Astrocyte of the hippocampus (primary cell): Measurements from ENCODE around the gene TNK2.

Experiments
- DNase-seq: peaks from one replicate; pipeline ENCODE4 v3.0.0; 2011; ENCODE audit warnings: low read depth, low spot score

Gene TNK2

DNA sequence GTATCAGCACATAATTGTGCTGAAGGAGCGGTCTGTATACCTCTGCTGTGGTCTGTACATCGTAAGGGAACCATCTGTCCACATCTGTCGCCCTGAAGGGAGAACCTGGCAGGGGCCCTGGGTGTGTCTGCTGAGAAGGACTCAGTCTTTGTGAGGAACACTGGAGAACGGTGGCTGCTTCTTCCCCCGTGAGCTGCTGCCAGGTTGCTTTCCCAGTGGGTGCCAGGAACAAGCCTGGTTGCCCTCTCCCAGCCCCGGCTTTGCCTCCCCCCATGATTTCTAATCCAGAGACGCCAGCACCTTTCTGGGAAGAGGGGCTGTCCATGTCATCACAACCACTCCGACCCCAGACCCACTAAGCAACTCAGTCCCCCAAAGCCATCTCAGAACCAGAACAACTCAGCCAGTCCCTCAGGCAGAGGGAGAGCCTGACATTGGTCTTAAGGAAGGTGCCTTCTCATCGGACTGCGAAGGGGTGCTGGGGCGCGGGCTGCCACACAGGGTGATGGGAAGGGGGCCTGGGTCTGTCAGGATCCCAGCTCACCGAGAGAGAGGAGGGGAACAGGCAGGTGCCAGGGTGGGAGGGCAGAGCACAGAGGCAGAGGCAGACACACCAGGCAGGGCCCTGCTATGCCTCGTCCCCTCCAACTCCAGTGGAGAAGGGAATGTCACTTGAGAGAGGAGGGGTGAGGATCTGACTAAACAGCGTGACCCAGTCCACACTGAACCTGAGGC, 8.5 kb downstream of the TNK2 start:
- no peak for DNase-seq

DNA sequence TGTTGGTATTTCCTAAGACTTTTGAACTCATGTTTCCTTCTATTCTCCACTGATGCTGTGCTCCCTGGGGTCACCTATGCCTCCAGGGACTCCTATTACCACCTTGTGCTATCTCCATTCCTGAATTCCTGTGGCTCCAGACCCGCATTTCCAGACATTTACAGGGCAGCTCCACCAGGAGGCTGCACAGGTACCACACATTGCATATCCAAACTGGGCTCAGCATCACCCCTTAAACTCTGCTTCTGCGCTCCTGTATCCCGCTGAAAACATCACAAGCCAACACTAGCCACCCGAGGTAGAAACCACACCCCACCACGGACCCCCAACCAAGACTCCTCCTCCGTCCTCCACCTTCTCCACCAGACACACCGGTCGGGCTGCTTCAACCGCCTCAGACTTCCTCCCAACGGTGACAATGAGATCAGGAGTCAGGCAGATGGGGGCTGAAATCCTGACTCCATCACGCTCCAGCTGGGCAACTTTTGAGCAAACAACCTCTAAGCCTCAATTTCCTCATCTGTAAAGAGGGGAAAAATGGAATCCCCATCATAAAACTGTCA, 10.4 kb downstream of the TNK2 start:
- DNase-seq = no peak

DNA sequence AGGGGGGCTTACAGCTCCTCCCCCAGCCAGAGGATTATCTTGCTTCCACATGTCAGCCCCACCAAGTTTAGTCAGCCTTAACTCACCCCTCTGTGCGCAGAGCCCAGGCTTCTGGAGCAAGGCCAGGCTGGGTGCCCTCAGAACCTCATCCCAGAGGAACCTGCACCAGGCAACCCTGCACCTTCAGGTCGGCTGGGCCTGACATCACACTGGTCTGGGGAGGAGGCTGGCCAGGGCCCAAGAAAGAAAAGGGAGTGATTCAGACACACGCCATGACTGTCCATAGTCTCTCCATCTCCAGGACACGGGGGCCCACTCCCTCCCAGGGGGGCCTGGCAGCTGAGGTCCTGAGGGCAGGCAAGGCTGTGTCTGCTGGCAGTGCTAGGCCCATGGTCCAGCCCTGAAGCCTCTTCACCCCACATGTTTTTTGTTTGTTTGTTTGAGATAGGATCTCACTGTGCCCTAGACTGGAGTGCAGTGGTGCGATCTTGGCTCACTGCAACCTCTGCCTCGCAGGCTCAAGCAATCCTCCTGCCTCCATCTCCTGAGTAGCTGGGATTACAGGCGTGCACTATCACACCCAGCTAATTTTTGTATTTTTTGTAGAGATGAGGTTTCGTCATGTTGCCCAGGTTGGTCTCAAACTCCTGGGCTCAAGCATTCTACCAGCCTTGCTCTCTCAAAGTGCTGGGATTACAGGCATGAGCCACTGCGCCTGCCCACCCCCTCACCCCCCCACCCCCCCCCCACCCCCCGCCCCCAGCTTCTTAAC, 11.1 kb downstream of the TNK2 start:
- DNase-seq = peak; percentile 70

DNA sequence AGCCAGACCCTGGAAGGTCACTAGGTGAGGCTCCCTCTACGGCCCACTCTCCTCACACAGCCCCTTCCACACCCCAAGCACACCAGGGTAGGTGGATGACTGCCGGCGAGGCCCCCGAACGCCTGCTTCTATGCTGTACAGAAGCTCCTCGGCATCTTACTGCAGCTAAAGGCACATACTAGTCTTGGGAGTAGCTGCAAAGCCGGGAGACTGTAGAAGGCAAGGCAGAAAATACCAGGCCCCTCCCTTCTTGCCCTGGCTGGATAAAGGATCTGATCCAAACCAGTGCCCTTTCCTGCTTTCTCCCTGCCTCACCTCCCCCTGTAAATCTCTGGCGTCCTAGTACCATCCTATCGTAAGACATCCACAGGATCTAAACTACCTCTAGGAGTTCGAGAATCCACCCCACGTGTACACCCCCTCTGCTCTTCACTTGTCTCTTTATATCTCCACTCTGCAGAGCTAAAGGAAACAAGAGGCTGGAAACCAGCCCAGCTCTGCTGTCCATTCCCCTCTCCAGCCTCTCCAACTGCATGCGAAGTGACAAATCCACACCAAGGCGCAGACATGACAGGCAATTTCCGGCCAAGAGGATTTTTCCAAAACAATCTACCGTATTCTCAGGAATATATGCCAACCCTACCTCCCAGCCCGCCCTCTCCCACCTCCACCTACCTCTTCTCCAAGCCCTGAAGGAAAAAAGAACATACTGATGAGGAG, 11.8 kb downstream of the TNK2 start:
- peak; percentile 78 for DNase-seq

DNA sequence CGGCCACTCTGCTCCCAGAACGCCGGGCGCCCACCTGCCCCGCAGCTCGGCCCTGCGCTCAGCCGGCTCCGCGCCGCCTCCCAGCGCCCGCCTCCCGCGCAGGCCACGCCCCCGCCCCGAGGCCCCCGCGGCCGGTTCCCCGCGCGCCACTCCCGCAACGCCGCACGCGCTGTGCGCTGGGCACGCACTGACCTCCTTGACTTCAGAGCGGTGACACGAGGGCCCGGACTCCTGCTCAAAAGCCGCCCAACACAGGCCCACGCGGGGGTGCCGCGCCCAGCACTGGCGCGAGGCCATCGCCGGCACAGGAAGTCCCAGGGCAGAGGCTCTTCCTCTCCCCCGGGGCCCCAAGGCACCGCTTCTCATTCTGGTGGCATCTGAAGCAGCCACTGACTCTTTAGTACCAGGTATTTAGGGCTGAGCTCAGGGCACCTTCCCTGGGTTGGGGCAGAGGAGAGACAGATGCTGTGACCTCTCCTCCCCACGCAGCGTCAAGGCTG, 12.4 kb downstream of the TNK2 start:
- peak; percentile 60 for DNase-seq

DNA sequence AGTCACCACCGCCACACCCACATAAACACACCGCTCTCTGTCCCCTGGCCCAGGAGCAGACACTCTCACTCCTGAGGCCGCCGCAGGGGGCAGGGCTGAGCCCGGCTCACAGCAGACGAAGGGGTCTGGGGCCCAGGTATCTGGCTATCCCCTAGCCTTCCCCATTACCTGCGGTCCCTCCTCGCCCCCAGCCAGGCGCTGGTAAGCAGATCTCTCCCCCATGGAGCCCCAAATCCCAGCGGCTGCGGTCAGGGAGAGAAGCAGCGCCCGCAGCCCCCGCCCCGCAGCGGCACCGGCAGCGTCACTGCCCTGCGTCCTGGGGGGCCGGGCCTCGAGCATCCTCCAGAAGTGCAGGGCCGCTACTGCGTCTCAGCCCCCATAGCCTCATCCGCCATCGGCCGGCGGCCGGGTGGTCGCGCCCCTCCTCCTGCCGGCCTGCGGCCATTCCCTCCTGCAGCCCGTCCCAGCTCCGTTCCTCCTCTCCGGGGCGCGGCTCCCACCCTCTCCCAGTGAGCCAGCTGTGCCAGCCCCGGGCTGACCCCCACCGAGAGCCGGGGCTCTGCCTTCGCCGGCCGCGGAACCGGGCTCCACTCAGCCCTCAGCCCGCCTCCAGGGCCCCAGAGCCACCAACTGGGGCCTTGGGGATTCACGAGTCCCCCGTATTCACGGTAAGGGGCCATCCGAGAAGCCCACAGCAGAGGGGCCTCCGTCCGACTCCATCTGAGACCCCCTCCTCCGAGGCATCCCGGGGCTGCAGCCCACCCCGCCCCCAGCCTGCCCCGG, 13.1 kb downstream of the TNK2 start:
- peak; percentile 68 for DNase-seq

DNA sequence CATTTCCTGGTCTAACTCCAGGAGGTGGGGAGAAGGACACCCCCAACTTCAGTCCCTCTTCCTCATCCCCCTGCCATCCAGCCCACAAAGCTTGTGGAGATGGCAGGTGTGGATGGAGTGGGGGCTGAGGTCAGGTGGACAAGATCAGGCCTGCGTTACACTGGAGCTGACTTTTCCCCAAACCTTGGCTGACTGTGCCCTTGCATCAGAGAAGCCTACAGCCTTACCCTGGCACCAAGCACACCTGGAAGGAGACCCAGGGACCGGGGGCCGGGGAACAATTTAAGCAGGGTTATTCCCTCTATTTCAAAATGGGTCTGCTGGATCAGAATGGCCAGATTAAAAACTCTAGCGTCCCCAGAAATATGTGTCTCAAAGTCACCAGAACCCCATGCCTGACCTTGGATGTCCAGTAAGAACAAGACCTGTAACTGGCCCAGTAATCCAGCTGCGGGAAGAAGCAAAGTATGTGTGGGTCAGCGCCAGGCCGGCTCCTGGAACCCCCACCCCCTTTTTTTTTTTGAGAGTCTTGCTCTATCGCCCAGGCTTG, 14.4 kb downstream of the TNK2 start:
- no peak for DNase-seq

DNA sequence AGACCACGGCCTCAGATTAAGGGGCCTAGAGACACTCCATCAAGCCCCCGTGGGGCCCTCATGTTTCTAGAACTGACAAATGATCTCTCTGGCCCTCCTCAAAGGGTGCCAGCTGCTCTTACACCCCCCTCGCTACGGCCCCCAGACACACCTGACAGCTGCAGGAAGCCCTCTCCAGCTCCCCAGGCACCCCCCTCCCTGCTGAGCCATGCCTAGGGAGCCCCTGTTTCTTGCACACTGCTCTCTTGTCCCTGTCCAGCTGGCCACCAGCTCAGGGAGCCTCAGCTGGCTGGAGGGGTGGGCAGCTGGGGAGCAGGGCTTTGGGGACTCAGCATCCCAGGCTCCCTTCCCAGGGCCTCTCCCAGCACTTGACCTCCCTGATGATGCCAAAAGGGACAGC, 14.8 kb downstream of the TNK2 start:
- DNase-seq = no peak

DNA sequence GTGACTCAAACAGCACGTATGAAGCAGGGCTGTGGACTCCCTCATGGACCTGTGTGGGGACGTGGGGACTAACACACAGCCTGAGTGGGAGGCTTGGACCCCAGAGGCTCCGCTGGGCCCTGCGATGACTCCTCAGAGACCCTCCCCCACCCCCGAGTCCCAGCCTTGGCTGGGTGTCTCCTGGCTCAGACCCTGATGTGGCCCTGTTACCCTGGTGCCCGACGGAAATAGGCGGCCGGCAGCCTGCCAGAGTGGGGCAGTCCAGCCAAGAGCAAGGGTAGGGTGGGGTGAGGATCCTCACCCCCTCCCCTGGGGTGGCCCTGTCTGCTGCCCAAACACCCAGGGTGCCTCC, 15.3 kb downstream of the TNK2 start:
- DNase-seq = no peak

DNA sequence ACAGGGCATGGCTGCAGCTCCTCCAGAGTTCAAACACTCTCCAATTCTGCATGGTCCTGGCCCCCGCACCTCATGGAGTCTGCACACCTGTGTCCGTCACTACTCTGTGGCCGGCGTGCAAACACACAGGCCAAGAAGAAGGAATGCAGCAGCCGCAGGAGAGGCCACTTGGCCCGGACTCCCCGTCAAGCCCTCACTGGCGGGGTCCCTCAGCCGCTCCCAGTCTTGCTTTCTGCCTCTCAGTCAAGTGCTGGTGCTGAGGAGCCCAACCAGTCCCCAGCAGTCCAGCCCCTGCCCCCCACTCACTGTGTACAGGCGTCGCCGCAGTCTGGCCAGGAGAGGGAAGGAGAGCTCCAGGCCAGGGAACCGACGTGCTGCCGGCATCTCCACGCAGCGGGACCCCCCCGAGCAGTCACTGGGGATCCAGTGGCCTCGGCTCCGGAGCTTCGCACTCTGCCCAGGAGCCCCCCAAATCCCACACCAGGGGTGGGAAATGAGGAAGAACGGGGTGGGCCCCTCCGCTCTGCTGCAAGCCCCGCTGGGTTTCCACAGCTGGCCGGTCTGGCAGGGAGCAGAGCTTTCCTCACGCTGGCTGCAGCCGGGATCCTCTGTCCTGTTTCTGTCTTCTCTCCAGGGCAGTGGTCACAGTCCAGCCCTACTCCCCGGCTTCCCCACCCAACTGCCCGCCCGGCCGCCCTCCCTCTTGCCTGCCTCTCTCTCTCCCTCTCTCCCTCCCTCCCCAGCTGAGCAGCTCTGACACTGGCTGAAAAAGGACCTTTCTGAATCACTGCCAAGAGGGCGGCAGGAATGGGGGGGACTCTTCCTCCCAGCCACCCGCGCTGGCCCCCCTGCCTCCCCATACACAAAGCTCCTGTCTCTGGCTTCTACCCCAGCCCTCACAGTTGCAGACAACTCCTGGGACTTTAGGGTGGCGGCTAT, 16.0 kb downstream of the TNK2 start:
- DNase-seq = peak; percentile 88

DNA sequence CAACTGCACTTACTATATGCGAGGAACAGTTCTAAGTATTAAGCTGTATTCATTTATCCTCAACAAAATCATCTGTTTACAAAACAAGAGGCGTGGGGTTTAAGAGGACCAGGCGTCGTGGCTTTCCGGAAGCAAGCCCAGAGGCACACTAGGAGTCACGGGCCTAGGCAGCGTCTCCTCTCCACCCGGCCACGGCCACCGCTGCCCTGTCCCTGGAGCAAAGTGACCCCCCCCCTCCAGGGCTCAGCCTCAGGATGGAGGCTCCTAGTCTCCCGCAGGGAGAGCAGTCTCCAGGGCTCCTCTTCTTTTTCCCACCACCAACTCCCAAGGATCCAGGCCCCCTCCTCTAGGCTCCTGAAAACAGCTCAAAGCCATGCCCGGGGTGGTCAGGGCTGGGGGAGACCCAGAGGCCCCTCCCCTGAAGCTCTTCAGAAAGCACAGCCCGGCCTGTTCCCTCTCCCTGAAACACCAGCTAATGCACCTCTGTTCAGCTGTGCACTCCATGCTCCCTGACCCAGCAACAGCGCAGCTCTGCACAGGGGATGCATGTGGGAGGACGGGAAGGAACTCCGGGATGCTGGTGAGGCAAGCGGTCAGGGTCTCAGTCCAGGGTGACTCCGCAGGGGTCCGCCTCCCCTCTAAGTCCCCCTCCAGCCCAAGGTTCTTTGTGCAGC, 16.8 kb downstream of the TNK2 start:
- no peak for DNase-seq

DNA sequence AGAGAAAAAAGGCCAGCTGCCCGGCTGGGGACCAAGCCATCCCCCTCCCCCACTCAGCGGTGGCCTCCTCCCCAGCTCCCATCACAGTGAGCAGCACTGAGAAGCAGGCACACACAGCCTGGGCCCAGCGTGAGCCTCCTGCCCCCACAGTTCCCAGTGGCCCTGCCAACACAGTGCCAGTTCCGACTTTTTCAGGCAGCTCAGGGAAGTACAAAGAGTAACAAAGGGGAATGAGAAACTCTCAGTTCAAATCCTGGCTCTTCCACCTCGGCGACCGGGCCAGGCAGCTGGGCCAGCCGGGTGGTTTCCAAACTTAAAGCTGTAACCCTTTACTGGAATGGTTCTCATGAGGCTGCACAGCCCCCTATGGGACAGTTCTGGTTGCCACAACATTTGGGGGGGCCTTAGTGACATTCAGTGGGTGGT, 18.5 kb downstream of the TNK2 start:
- no peak for DNase-seq

DNA sequence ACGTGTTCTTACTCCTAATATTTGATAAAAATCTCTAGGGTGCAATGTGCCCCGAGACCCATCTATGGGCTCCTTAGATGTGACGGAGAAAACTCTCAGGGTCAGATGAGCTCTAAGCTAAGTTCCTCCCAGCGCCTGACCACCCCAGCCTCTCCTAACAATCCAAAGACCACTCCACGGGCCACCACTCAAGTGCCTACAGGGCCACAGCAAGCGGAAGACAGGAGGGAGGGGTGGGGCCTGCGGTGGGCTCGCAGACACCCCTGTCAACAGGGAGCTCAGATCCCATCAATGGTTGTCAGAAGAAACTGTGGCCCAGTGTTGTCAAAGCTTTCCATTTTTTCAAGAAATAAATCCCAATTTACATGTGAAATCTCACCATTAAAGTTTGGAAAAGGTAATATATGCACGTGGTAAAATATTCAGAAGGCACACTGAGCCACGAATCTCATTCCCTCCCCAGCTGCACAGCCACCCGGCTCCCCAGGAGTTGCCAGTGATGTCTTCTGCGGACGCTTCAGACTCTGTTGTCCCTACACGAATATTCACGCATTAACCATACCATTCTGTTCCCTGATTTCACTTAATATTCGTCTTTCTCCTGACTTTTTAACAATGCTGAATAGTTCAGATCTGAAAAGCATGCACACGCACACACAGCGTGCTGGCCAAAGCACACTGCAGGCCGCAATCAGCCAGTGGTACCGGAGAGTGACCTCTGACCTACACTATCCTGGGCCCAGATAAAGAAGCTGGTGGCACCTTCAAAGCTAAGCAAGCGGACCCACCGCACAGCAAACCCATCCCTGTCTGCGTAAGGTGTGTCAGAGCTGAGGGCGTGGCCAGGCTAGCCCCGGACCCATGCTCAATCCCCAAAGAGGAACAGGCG, 19.1 kb downstream of the TNK2 start:
- DNase-seq = no peak

DNA sequence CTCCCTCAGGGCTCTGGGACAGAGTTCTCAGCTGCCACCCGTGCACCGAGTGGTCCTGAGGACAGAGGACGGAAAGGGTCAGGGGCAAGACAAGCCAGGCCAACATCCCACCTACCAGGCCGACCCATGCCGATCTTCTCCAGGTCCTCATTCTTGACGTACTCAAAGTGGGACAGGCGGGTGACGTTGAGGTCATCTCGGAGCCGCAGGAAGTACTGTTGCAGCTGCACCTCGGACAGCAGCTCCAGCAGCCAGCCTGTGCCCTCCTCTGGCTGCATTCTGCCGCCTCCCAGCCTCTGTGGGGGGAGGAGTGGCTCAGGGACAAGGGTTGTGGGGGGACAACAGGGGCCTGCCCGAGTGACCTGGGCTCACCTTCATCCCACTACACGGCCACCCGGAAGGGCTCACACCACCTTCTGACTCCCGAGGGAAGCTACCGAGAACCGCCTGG, 20.0 kb downstream of the TNK2 start:
- DNase-seq = no peak

DNA sequence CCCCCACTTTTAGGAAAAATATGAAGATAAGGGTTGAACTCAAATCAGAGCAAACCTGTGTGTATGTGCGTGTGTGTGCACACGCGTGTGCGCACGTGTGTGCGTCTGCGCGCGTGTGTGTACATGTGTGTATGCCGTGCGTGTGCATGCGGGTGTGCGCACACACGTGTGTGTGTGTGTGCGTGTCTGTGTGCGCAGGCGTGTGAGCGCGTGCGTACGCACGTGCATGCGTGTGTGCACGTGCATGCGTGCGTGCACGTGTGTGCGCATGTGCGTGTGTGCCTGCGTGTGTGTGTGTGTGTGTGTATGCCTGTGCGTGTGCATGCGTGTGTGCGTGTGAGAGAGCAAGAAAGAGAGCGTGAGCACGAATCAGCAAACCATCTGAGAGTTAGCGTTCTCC, 20.7 kb downstream of the TNK2 start:
- no peak for DNase-seq

DNA sequence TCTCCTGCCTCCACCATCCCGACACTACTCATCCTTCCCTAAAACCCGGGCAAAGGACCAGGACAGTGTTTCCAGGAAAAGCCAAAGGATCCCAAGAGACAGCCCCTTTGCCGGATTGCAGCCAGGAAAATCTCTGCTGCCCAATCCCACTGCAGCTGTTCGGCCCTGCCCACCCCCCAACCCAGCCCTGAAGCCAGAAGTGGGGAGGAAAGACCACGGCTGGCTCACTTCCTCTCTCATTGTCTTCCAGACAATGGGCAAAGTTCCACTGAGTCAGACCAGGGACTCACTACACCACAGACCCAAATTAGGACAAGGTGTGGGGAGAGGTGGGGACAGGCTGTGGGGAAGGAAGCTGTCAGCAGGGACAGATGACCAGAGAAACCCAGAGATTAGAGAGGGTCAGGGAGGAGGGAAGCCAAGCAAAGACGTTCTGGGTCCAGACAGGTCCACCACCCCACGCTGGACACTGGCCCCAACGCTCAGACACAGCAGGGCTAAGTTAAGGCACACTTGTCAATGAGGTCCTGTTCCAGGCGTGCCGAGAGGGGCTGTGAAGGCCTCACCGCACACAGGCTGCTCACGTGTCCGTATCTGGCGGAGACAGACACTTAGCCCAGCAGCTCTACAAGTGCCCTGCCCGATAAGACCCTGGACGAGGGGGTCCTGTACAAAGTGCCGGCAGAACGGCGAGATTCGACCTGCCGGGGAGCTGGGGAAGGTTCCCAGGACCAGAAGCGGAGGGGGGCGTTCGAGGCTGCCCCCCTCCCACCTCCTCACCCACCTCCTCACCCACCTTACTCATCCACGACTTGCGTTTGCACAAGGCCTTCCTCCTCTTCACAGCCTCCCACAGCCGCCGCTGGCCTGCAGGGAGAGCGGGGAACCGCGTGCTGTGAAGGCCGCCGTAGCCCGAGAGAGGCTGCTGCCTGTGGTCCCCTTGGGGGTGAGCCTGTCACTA, 21.9 kb downstream of the TNK2 start:
- peak; percentile 68 for DNase-seq
